Left lung (tissue), 10 donors: ENCODE results near the gene SH3GLB2. TPM values are rescaled to one million over a fixed set of nuclear protein-coding genes. Genes with fewer than 3 reads are reported as not detected.

Source experiments
- ATAC-seq: fragments of 200-7000 bp; cut with Tn5 transposase; one replicate; pipeline ENCODE4 v1.9.1; 2020; ENCODE audit warnings: moderate library complexity
- DNase-seq, 4 donors: peaks; one replicate each; pipeline ENCODE4 v3.0.0-alpha.2; 2013 to 2020
- H3K27ac ChIP-seq, 2 donors: fragments of 200-600 bp; sonication (generic) in 1 of 2; one replicate each; pipeline versions ENCODE4 v1.5.0 to v1.8.0; 2020 to 2021
- H3K27me3 ChIP-seq, 2 donors: fragments of 200-600 bp; sonication (generic) in 1 of 2; one replicate each; pipeline versions ENCODE4 v1.5.0 to v1.8.0; 2020 to 2021
- H3K36me3 ChIP-seq, 2 donors: fragments of 200-600 bp; sonication (generic) in 1 of 2; one replicate each; pipeline versions ENCODE4 v1.5.0 to v1.8.0; 2020 to 2021
- H3K4me1 ChIP-seq, 2 donors: fragments of 200-600 bp; one replicate each; pipeline ENCODE4 v1.8.0; 2021
- H3K4me3 ChIP-seq, 2 donors: fragments of 200-600 bp; sonication (generic) in 1 of 2; one replicate each; pipeline versions ENCODE4 v1.5.0 to v1.8.0; 2020 to 2021; ENCODE audit warnings: mild to moderate bottlenecking in 1 of 2
- H3K9me3 ChIP-seq, 2 donors: fragments of 200-600 bp; sonication (generic) in 1 of 2; one replicate each; pipeline versions ENCODE4 v1.5.0 to v1.8.0; 2020 to 2021
- intact Hi-C, 2 donors: fragments of 100-400 bp; cut with DNase I; formaldehyde crosslinking; loops; one replicate each; pipeline versions ENCODE4 v1.11.2 to v1.14.2; 2022
- polyA plus RNA-seq, 6 donors: library from polyadenylated mRNA; unstranded; fragments of 120-200 nt; gene quantifications; one replicate each; pipeline ENCODE4 v1.2.1, GENCODE V29; 2013; ENCODE audit not compliant: insufficient read length in 6 of 6
- total RNA-seq, 2 donors: library from RNA; stranded (reverse); fragmentation: NEBNext Ultra II Directional; extraction: Animal tissue kit (Norgen Biotek cat#: 25700); gene quantifications; one replicate each; pipeline ENCODE4 v1.2.1, GENCODE V29; 2021
- TF ChIP-seq, protein P1 (sequence below), 2 donors: fragments of 200-600 bp; sonication (generic) in 1 of 2; IDR thresholded peaks; one replicate each; pipeline versions ENCODE4 v1.5.0 to v1.8.0; 2021; ENCODE audit warnings: antibody characterized with exemption in 2 of 2
- donor health status: DM: no; HTN: yes; CAD: no.
- donor health status: DM: no; HTN: no; CAD: no.

Gene SH3GLB2
- total and polyA plus RNA-seq, 8 donors, result 58.9 to 79.0 (median 65.0) TPM

DNA sequence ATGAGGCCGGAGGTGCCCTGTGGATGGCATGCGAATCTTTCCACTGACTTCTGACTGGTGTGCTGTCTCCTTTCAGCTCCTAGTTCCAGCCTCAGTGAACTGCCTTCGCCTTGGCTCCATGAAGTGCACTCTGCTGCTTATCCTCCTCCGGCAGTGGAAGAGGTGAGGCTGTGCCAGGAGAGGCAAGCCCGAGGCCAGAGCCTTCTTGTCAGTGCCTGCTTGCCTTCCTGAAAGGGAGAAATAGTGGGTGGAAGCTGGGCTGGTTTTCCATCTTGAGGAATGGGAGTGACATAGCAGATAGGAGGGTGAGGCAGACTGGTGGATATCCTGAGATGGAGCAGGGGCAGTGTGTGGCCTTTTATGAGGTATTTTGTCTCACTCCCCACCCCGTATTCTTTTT, 29.7 kb downstream of the SH3GLB2 start:
- H3K4me3 ChIP-seq, result no peak overlapping the region
- ATAC-seq (no peak), DNase-seq (no peak)
- no peak overlapping the region for H3K27ac ChIP-seq
- peaks cover 0 to 100% of the 10 kb centered on the region in 2 donors for H3K36me3 ChIP-seq
- H3K4me1 ChIP-seq, result no peaks in the 10 kb centered on the region
- TF ChIP-seq, protein P1, sequence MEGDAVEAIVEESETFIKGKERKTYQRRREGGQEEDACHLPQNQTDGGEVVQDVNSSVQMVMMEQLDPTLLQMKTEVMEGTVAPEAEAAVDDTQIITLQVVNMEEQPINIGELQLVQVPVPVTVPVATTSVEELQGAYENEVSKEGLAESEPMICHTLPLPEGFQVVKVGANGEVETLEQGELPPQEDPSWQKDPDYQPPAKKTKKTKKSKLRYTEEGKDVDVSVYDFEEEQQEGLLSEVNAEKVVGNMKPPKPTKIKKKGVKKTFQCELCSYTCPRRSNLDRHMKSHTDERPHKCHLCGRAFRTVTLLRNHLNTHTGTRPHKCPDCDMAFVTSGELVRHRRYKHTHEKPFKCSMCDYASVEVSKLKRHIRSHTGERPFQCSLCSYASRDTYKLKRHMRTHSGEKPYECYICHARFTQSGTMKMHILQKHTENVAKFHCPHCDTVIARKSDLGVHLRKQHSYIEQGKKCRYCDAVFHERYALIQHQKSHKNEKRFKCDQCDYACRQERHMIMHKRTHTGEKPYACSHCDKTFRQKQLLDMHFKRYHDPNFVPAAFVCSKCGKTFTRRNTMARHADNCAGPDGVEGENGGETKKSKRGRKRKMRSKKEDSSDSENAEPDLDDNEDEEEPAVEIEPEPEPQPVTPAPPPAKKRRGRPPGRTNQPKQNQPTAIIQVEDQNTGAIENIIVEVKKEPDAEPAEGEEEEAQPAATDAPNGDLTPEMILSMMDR (IDR thresholded peaks at IDR 0.05), result no peak
- H3K27me3 ChIP-seq, result no peaks in the 10 kb centered on the region
- no peaks in the 10 kb centered on the region for H3K9me3 ChIP-seq
- intact Hi-C loops, result no loop called here

DNA sequence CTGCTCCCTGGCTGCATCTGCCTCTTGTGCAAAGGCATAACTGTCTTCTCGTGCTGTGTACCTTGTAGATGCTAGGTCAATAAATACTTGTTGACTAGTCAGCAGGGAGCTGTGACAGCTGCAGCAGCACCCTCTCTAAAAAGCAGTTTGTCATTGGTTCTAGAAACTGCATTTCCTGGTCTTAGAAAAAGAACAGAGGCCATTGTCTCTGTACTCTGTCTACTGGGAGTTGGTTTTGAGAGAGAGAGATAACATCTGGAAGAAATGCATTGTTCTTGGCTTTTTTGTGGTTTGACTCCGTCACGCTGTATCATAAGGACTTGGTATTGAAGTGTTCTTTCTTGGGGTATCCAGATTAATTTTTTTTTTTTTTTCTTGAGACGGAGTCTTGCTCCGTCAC, 32.3 kb downstream of the SH3GLB2 start:
- Histone ChIP-seq H3K27ac (no peak overlapping the region), H3K4me1 (no peaks in the 10 kb centered on the region), H3K36me3 (peaks cover 0 to 100% of the 10 kb centered on the region in 2 donors), H3K9me3 (no peaks in the 10 kb centered on the region), H3K27me3 (no peaks in the 10 kb centered on the region), H3K4me3 (no peak overlapping the region)
- ATAC-seq (no peak), DNase-seq (no peak)
- intact Hi-C loops, result no loop called here
- TF ChIP-seq, protein P1 (IDR thresholded peaks at IDR 0.05), result no peak

DNA sequence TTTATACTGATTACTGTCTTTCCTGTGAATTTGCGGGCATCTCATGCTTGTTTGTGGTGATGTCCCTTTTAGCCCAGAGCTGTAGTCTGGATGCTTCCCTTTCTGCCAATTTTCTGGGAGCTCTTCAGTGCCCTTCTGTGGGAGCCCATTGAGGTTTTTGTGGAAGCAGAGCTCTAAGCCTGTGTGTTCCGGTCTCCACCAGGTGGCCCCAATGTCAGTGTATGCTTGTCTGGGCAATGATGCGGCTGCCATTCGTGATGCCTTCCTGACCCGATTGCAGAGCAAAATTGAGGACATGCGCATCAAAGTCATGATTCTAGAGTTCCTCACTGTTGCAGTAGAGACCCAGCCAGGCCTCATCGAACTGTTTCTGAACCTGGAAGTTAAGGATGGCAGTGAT, 35.1 kb downstream of the SH3GLB2 start:
- Histone ChIP-seq H3K4me3 (no peak overlapping the region), H3K27ac (no peak overlapping the region), H3K9me3 (no peaks in the 10 kb centered on the region), H3K4me1 (no peaks in the 10 kb centered on the region), H3K27me3 (no peaks in the 10 kb centered on the region), H3K36me3 (peaks cover 0 to 100% of the 10 kb centered on the region in 2 donors)
- DNase-seq, result no peak
- intact Hi-C loops, result no loop called here
- TF ChIP-seq, protein P1 (IDR thresholded peaks at IDR 0.05), result no peak
- no peak for ATAC-seq

DNA sequence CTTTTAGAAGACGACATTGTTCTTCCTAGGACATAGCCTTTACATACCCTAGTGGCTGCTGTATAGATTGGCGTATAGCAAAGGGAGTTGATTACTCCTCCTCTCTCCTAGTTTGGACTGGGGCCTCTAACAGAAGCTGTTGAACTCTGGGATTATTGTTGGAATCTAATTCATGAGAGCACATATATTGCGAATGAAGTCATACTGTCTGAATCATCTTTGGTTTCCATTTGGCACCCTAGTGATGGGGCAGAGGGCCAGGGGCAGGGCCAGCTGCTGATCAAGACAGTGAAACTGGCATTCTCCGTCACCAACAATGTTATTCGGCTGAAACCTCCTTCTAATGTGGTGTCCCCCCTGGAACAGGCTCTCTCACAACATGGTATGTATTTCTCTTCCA, 40.3 kb downstream of the SH3GLB2 start:
- H3K27ac ChIP-seq, result no peak overlapping the region
- no peaks in the 10 kb centered on the region for H3K9me3 ChIP-seq
- peaks cover 3 to 99% of the 10 kb centered on the region in 2 donors for H3K36me3 ChIP-seq
- DNase-seq (no peak), ATAC-seq (no peak)
- intact Hi-C loops, result no loop called here
- H3K27me3 ChIP-seq, result no peaks in the 10 kb centered on the region
- H3K4me3 ChIP-seq, result no peak overlapping the region
- TF ChIP-seq, protein P1 (IDR thresholded peaks at IDR 0.05), result no peak
- H3K4me1 ChIP-seq, result no peaks in the 10 kb centered on the region

DNA sequence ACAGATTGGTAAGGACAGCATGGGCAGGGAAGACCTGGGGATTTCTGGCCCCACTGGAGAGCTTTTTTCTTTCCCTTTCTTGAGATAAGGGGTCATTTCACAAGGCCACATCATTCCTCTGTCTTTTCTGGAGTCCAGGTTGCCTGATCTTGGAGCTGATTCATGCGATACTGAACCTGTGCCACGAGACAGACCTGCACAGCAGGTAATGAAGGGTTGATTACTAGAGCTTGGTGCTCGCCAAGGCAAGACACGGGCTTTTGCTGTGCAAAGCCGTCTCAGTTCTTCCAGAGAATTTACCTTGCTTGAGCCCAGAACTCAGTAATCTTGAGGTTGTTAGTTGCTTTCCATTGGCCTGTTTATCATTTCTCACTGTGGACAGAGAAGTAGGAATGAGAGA, 41.5 kb downstream of the SH3GLB2 start:
- TF ChIP-seq, protein P1 (IDR thresholded peaks at IDR 0.05), result no peak
- DNase-seq (no peak), ATAC-seq (no peak)
- no peaks in the 10 kb centered on the region for H3K9me3 ChIP-seq
- no peak overlapping the region for H3K27ac ChIP-seq
- no peak overlapping the region for H3K4me3 ChIP-seq
- intact Hi-C loops, result no loop called here
- no peaks in the 10 kb centered on the region for H3K4me1 ChIP-seq
- H3K27me3 ChIP-seq, result no peaks in the 10 kb centered on the region
- peaks cover 3 to 99% of the 10 kb centered on the region in 2 donors for H3K36me3 ChIP-seq
